Left lung (tissue), 10 donors: ENCODE measurements around the gene PEX10. TPM values are rescaled to one million over a fixed set of nuclear protein-coding genes. Genes with fewer than 3 reads are reported as not detected.

ENCODE experiments used
- ATAC-seq: fragments of 200-7000 bp; cut with Tn5 transposase; one replicate; pipeline ENCODE4 v1.9.1; 2020; ENCODE audit warnings: moderate library complexity
- DNase-seq, 4 donors: peaks; one replicate each; pipeline ENCODE4 v3.0.0-alpha.2; 2013 to 2020
- H3K27ac ChIP-seq, 2 donors: fragments of 200-600 bp; sonication (generic) in 1 of 2; one replicate each; pipeline versions ENCODE4 v1.5.0 to v1.8.0; 2020 to 2021
- H3K27me3 ChIP-seq, 2 donors: fragments of 200-600 bp; sonication (generic) in 1 of 2; one replicate each; pipeline versions ENCODE4 v1.5.0 to v1.8.0; 2020 to 2021
- H3K36me3 ChIP-seq, 2 donors: fragments of 200-600 bp; sonication (generic) in 1 of 2; one replicate each; pipeline versions ENCODE4 v1.5.0 to v1.8.0; 2020 to 2021
- H3K4me1 ChIP-seq, 2 donors: fragments of 200-600 bp; one replicate each; pipeline ENCODE4 v1.8.0; 2021
- H3K4me3 ChIP-seq, 2 donors: fragments of 200-600 bp; sonication (generic) in 1 of 2; one replicate each; pipeline versions ENCODE4 v1.5.0 to v1.8.0; 2020 to 2021; ENCODE audit warnings: mild to moderate bottlenecking in 1 of 2
- H3K9me3 ChIP-seq, 2 donors: fragments of 200-600 bp; sonication (generic) in 1 of 2; one replicate each; pipeline versions ENCODE4 v1.5.0 to v1.8.0; 2020 to 2021
- CTCF ChIP-seq, 2 donors: fragments of 200-600 bp; sonication (generic) in 1 of 2; IDR thresholded peaks; one replicate each; pipeline versions ENCODE4 v1.5.0 to v1.8.0; 2021; ENCODE audit warnings: antibody characterized with exemption in 2 of 2
- intact Hi-C, 2 donors: fragments of 100-400 bp; cut with DNase I; formaldehyde crosslinking; loops; one replicate each; pipeline versions ENCODE4 v1.11.2 to v1.14.2; 2022
- polyA plus RNA-seq, 6 donors: library from polyadenylated mRNA; unstranded; fragments of 120-200 nt; gene quantifications; one replicate each; pipeline ENCODE4 v1.2.1, GENCODE V29; 2013; ENCODE audit not compliant: insufficient read length in 6 of 6
- total RNA-seq, 2 donors: library from RNA; stranded (reverse); fragmentation: NEBNext Ultra II Directional; extraction: Animal tissue kit (Norgen Biotek cat#: 25700); gene quantifications; one replicate each; pipeline ENCODE4 v1.2.1, GENCODE V29; 2021
- donor health status: DM: no; HTN: yes; CAD: no.
- donor health status: DM: no; HTN: no; CAD: no.

Gene PEX10
- total and polyA plus RNA-seq, 8 donors = 14.3 to 22.9 (median 17.4) TPM

GRCh38 chr1:2380816-2381591 lies 31.4 kb downstream of the PEX10 start:
- ATAC-seq (peak; percentile 3), DNase-seq (peak in 1 of 4 donors; percentile 76)
- intact Hi-C loops = loop anchor here in 1 of 2 donors (10.0 kb wide), 1 partner anchor 186 kb away; the partner anchor contains the start of gene FAAP20
- no peak overlapping the region for H3K4me3 ChIP-seq
- H3K4me1 ChIP-seq = peaks cover 4 to 6% of the 10 kb centered on the region in 2 donors
- H3K9me3 ChIP-seq = no peaks in the 10 kb centered on the region
- no peak overlapping the region for H3K27ac ChIP-seq
- H3K36me3 ChIP-seq = no peaks in the 10 kb centered on the region
- no peaks in the 10 kb centered on the region for H3K27me3 ChIP-seq
- TF ChIP-seq CTCF (IDR thresholded peaks at IDR 0.05) = no peak

GRCh38 chr1:2379733-2380404 lies 32.5 kb downstream of the PEX10 start:
- no peaks in the 10 kb centered on the region for H3K36me3 ChIP-seq
- H3K27me3 ChIP-seq = no peaks in the 10 kb centered on the region
- no peak for ATAC-seq
- no peak for TF ChIP-seq CTCF (IDR thresholded peaks at IDR 0.05)
- no peak overlapping the region for H3K4me3 ChIP-seq
- intact Hi-C loops = loop anchor here in 1 of 2 donors (10.0 kb wide), 1 partner anchor 185 kb away; the partner anchor contains the start of gene FAAP20
- peak in 1 of 4 donors; percentile 52 for DNase-seq
- H3K9me3 ChIP-seq = no peaks in the 10 kb centered on the region
- no peak overlapping the region for H3K27ac ChIP-seq
- peaks cover 4 to 6% of the 10 kb centered on the region in 2 donors for H3K4me1 ChIP-seq

- no peak overlapping the region for H3K27ac ChIP-seq
- H3K36me3 ChIP-seq = no peaks in the 10 kb centered on the region
- peak in 1 of 4 donors; percentile 67 for DNase-seq
- H3K4me1 ChIP-seq = peaks cover 4 to 6% of the 10 kb centered on the region in 2 donors
- no peak for ATAC-seq
- no peak overlapping the region for H3K4me3 ChIP-seq
- intact Hi-C loops = no loop called here
- no peaks in the 10 kb centered on the region for H3K9me3 ChIP-seq
- TF ChIP-seq CTCF (IDR thresholded peaks at IDR 0.05) = no peak
- no peaks in the 10 kb centered on the region for H3K27me3 ChIP-seq
These were observed 33.2 kb downstream of the PEX10 start for GRCh38 chr1:2378956-2379732.

- Histone ChIP-seq H3K9me3 (no peaks in the 10 kb centered on the region), H3K27ac (no peak overlapping the region), H3K36me3 (no peaks in the 10 kb centered on the region), H3K27me3 (no peaks in the 10 kb centered on the region), H3K4me1 (peaks cover 4 to 6% of the 10 kb centered on the region in 2 donors), H3K4me3 (no peak overlapping the region)
- no peak for TF ChIP-seq CTCF (IDR thresholded peaks at IDR 0.05)
- intact Hi-C loops = no loop called here
- no peak for ATAC-seq
- DNase-seq = peak in 1 of 4 donors; percentile 69
These were observed 33.9 kb downstream of the PEX10 start for GRCh38 chr1:2378441-2378851.
